OCI-LY7 (cell line): ENCODE measurements around the gene ISCU. TPM values are rescaled to one million over a fixed set of nuclear protein-coding genes. Genes with fewer than 3 reads are reported as not detected.

ENCODE experiments used
- BruUV-seq: library from RNA; stranded (reverse); fragments of 400-500 nt; replicated peaks from 2 replicates; lab custom pipeline; 2021; lab: Mats Ljungman, UMichigan
- CTCF ChIA-PET: fragments of 300-600 bp; sonication (Branson Sonifier 250); formaldehyde crosslinking; loops from one replicate; lab custom pipeline; 2022; ENCODE audit warnings: antibody characterized with exemption; ENCODE audit not compliant: unreplicated experiment; lab: Charles Lee
- POLR2A ChIA-PET: fragments of 300-600 bp; sonication (Branson Sonifier 250); formaldehyde crosslinking; loops from one replicate; lab custom pipeline; 2022; ENCODE audit warnings: antibody characterized with exemption; lab: Charles Lee
- DNase-seq: peaks from one replicate; pipeline ENCODE4 v3.0.0-alpha.2; 2015; ENCODE audit warnings: low spot score
- H2AFZ ChIP-seq: fragments of 200-600 bp; sonication (generic), shearing (Covaris generic); 2 replicates; pipeline ENCODE4 v1.6.1; 2014; ENCODE audit warnings: mild to moderate bottlenecking, antibody characterized with exemption, low read length, moderate library complexity
- H3K27ac ChIP-seq: fragments of 200-600 bp; sonication (generic); 2 replicates; pipeline ENCODE4 v1.5.1; 2014; ENCODE audit warnings: mixed run types, low read depth, mild to moderate bottlenecking, moderate library complexity, low read length, inconsistent platforms; ENCODE audit not compliant: poor library complexity, severe bottlenecking
- H3K36me3 ChIP-seq: fragments of 200-600 bp; sonication (generic); 2 replicates; pipeline ENCODE4 v1.6.1; 2014; ENCODE audit warnings: mild to moderate bottlenecking, antibody characterized with exemption, low read length, moderate library complexity, mixed read lengths; ENCODE audit not compliant: insufficient read depth
- H3K4me1 ChIP-seq: fragments of 200-600 bp; sonication (generic); 2 replicates; pipeline ENCODE4 v1.5.1; 2014; ENCODE audit warnings: mild to moderate bottlenecking, low read length; ENCODE audit not compliant: insufficient read depth, poor library complexity, severe bottlenecking
- H3K4me2 ChIP-seq: fragments of 200-600 bp; sonication (generic); 2 replicates; pipeline ENCODE4 v1.6.1; 2014; ENCODE audit warnings: mild to moderate bottlenecking, low read length
- H3K4me3 ChIP-seq: fragments of 200-600 bp; sonication (generic); 2 replicates; pipeline ENCODE4 v1.5.1; 2014; ENCODE audit warnings: mild to moderate bottlenecking, low read depth, low read length; ENCODE audit not compliant: poor library complexity, severe bottlenecking
- H3K79me2 ChIP-seq: fragments of 200-600 bp; sonication (generic); 2 replicates; pipeline ENCODE4 v1.6.1; 2016; ENCODE audit warnings: low read depth, mild to moderate bottlenecking, low read length, moderate library complexity, mixed read lengths; ENCODE audit not compliant: insufficient read depth
- H3K9me2 ChIP-seq: fragments of 200-600 bp; sonication (generic); 2 replicates; pipeline ENCODE4 v1.6.1; 2016; ENCODE audit warnings: mild to moderate bottlenecking, low read length, mixed read lengths; ENCODE audit not compliant: insufficient read depth
- H3K9me3 ChIP-seq: fragments of 200-600 bp; sonication (generic); 2 replicates; pipeline ENCODE4 v1.6.1; 2014; ENCODE audit warnings: mild to moderate bottlenecking, mixed run types, low read length, mixed read lengths
- H4K20me1 ChIP-seq: fragments of 200-600 bp; sonication (generic); 2 replicates; pipeline ENCODE4 v1.6.1; 2014; ENCODE audit warnings: mild to moderate bottlenecking, antibody characterized with exemption, low read length, moderate library complexity, mixed read lengths; ENCODE audit not compliant: insufficient read depth
- EZH2phosphoT487 ChIP-seq: fragments of 200-600 bp; sonication (generic); IDR thresholded peaks from 2 replicates; pipeline ENCODE4 v1.6.1; 2018; ENCODE audit warnings: low read depth, borderline replicate concordance, mild to moderate bottlenecking, mixed run types, antibody characterized with exemption, low read length, moderate library complexity, mixed read lengths
- intact Hi-C: fragments of 100-400 bp; cut with micrococcal nuclease; formaldehyde crosslinking; loops from one replicate; pipeline ENCODE4 v1.10.0; 2022; ENCODE audit not compliant: unreplicated experiment
- total RNA-seq, 2 experiments: library from RNA; depleted of rRNA in 1 of 2; stranded (reverse); fragments of >200 nt in 1 of 2; shearing (Covaris generic) in 1 of 2; gene quantifications; 2 replicates each; pipeline ENCODE4 v1.2.3, GENCODE V29; 2014 to 2022
- TF ChIP-seq, protein P1 (sequence below): fragments of 200-600 bp; sonication (generic); conservative IDR thresholded peaks from 2 replicates; pipeline ENCODE4 v1.5.1; 2014; ENCODE audit warnings: mild to moderate bottlenecking, antibody characterized with exemption, low read length, moderate library complexity, mixed read lengths

ISCU gene
- total RNA-seq, 2 experiments from 2014 or later: 123 to 146 TPM

DNA sequence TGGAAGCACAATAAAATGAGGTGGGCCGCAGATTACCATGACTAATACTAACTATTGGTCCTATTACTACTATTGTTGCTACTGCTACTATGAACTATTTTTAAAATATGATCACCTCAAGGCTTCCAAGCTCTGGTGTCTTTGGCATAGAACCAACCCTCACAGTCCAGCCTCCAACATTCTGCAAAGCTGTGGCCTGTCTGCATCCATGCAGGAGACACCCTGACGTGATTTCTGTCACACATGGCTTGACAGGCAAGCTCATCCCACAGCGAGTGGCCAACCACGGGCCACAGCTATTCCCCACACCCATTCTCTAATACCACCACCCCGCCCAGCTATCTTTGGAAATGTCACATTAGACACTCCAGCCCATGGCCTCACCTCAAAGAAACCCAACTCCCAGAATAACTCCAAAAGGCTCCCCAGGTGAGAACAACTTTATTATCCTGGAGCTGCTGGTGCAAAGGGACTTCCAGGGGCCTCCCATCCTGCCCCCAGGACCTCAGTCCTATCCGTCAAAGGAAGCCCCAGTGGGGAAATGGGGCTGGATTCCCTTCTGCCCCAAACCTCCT lies 14.4 kb downstream of the ISCU start:
- DNase-seq: no peak
- CTCF ChIA-PET: interaction anchor here (0.5 kb wide), 1 partner anchor 9 kb away, joined by 3 read pairs; no protein-coding TSS in a partner anchor
- no TSS peak for BruUV-seq
- H3K4me1 ChIP-seq: peaks cover 37% of the 10 kb centered on the region
- intact Hi-C loops: no loop called here
- H3K9me2 ChIP-seq: no peaks in the 10 kb centered on the region
- no peaks in the 10 kb centered on the region for H3K79me2 ChIP-seq
- TF ChIP-seq, protein P1, sequence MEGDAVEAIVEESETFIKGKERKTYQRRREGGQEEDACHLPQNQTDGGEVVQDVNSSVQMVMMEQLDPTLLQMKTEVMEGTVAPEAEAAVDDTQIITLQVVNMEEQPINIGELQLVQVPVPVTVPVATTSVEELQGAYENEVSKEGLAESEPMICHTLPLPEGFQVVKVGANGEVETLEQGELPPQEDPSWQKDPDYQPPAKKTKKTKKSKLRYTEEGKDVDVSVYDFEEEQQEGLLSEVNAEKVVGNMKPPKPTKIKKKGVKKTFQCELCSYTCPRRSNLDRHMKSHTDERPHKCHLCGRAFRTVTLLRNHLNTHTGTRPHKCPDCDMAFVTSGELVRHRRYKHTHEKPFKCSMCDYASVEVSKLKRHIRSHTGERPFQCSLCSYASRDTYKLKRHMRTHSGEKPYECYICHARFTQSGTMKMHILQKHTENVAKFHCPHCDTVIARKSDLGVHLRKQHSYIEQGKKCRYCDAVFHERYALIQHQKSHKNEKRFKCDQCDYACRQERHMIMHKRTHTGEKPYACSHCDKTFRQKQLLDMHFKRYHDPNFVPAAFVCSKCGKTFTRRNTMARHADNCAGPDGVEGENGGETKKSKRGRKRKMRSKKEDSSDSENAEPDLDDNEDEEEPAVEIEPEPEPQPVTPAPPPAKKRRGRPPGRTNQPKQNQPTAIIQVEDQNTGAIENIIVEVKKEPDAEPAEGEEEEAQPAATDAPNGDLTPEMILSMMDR: no peak
- no peak for TF ChIP-seq EZH2phosphoT487
- H4K20me1 ChIP-seq: no peaks in the 10 kb centered on the region
- POLR2A ChIA-PET: interaction anchor here (0.5 to 1.3 kb wide), 4 partner anchors 8 to 354 kb away, joined by 3 to 5 read pairs (median 3); no protein-coding TSS in a partner anchor
- H3K4me3 ChIP-seq: no peak overlapping the region
- H3K36me3 ChIP-seq: no peaks in the 10 kb centered on the region
- no peak overlapping the region for H3K27ac ChIP-seq
- no peak overlapping the region for H2AFZ ChIP-seq
- no peaks in the 10 kb centered on the region for H3K9me3 ChIP-seq
- H3K4me2 ChIP-seq: no peak overlapping the region

DNA sequence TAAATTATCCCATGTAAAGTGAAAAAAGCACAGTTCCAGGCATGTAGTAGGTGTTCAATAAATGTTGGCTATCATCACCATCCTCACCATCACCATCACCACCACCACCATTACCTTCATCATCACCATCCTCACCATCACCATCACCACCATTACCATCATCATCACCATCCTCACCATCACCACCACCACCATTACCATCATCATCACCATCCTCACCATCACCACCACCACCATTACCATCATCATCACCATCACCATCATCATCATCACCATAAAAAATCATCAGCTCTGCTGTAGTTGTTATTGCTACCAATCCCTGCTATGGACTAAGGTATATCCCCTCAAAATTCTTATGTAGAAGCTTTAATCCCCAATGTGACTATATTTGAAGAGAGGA lies 15.1 kb downstream of the ISCU start:
- DNase-seq: no peak
- H3K4me3 ChIP-seq: no peak overlapping the region
- no peak overlapping the region for H3K27ac ChIP-seq
- H3K9me3 ChIP-seq: no peaks in the 10 kb centered on the region
- no peak overlapping the region for H2AFZ ChIP-seq
- ChIA-PET CTCF (interaction anchor here (0.6 to 0.7 kb wide), 2 partner anchors 9 to 32 kb away, joined by 3 to 6 read pairs; no protein-coding TSS in a partner anchor), POLR2A (interaction anchor here (0.6 to 1.3 kb wide), 4 partner anchors 8 to 49 kb away, joined by 3 to 6 read pairs (median 4); no protein-coding TSS in a partner anchor)
- no peaks in the 10 kb centered on the region for H3K9me2 ChIP-seq
- H3K79me2 ChIP-seq: no peaks in the 10 kb centered on the region
- no TSS peak for BruUV-seq
- no peaks in the 10 kb centered on the region for H4K20me1 ChIP-seq
- TF ChIP-seq EZH2phosphoT487: no peak
- TF ChIP-seq, protein P1: no peak
- H3K4me1 ChIP-seq: peaks cover 30% of the 10 kb centered on the region
- H3K36me3 ChIP-seq: no peaks in the 10 kb centered on the region
- intact Hi-C loops: no loop called here
- no peak overlapping the region for H3K4me2 ChIP-seq

DNA sequence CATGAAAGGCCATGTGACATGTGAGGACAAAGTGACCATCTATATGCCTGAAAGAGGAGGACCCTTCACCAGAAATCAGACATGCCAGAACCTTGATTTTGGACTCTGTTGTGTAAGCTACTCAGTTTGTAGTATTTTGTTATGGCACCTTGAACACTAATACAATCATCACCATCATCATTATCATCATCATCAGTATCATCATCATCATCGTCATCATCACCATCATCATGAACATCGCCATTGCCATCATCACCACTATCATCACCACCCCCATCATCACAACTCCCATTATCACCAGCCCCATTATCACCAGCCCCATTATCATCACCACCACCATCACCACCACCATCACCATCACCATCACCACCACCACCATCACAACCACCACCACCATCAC lies 15.9 kb downstream of the ISCU start:
- no TSS peak for BruUV-seq
- no peak overlapping the region for H2AFZ ChIP-seq
- no peak overlapping the region for H3K27ac ChIP-seq
- H3K79me2 ChIP-seq: no peaks in the 10 kb centered on the region
- H3K4me1 ChIP-seq: peaks cover 22% of the 10 kb centered on the region
- intact Hi-C loops: no loop called here
- no peaks in the 10 kb centered on the region for H4K20me1 ChIP-seq
- no peak overlapping the region for H3K4me2 ChIP-seq
- no peak for DNase-seq
- TF ChIP-seq, protein P1: no peak
- TF ChIP-seq EZH2phosphoT487: no peak
- H3K36me3 ChIP-seq: no peaks in the 10 kb centered on the region
- H3K4me3 ChIP-seq: no peak overlapping the region
- H3K9me2 ChIP-seq: no peaks in the 10 kb centered on the region
- H3K9me3 ChIP-seq: no peaks in the 10 kb centered on the region
- POLR2A ChIA-PET: interaction anchor here (0.6 kb wide), 1 partner anchor 57 kb away, joined by 3 read pairs; no protein-coding TSS in a partner anchor
- CTCF ChIA-PET: no interaction called here
